ENCODE data around the gene MROH7. TPM values are rescaled to one million over a fixed set of nuclear protein-coding genes. Genes with fewer than 3 reads are reported as not detected.

Gene MROH7
- total RNA-seq, 4 donors from 2014 or later = 5.7 to 25.2 (median 13.3) TPM

DNA sequence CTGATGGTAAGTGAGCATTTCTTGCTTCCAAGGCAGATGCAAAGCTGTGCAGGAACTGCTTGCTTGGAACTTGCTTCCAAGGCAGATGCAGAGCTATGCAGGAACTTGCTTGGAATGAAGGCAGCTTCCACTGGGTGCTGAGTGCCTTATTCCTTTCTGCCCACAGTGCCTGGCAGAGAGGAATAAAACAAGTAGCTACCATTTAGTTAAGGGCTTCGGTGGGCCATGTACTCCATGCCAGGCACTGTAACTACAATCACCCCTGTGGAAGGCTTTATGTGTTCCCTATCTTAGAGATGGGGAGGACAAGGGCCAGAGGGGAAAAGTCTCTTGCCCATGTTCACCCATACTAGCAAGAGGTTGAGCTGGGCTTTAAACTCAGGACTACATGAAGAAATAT is 8.3 kb downstream of the MROH7 start:
- H3K27me3 ChIP-seq = no peaks in the 10 kb centered on the region
- no peak overlapping the region for H3K27ac ChIP-seq
- peaks cover 0 to 22% of the 10 kb centered on the region in 2 donors for H3K36me3 ChIP-seq
- ATAC-seq = no peak
- peaks cover 0 to 16% (median 3%) of the 10 kb centered on the region in 3 donors for H3K4me1 ChIP-seq
- WGBS, 2 donors (ENCODE audit: low coverage in 1 of 2) = 100% methylated on average over 1 of the region's 1 CpG; no CpG with 5 or more reads in 1 of the 2 donors
- no peak overlapping the region for H3K4me3 ChIP-seq
- TF ChIP-seq EP300 (IDR thresholded peaks at IDR 0.05) (no peak), CTCF (IDR thresholded peaks at IDR 0.05) (no peak), POLR2A (IDR thresholded peaks at IDR 0.05) (no peak)
- peaks cover 0 to under 1% (median 0%) of the 10 kb centered on the region in 3 donors for H3K9me3 ChIP-seq

DNA sequence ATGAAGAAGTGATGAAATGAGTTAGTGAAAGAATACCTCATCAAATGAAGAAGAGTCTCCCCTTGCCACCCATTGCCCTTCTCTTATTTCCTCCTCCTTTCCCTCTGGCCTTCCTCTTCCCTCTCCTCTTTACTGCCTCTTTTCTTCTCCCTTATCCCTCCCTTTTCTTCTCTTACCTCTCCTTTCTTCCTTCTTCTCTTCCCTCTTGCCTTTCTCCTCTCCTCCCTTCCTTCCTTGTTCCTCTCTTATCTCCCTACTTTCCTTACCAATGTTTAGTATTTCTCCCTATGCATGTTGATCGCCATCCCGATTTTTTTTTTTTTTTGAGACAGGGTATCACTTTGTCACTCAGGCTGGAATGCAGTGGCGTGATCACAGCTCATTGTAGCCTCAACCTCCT is 8.8 kb downstream of the MROH7 start:
- no peak for ATAC-seq
- Histone ChIP-seq H3K27ac (no peak overlapping the region), H3K4me1 (peaks cover 0 to 15% (median 3%) of the 10 kb centered on the region in 3 donors), H3K36me3 (peaks cover 0 to 22% of the 10 kb centered on the region in 2 donors), H3K4me3 (no peak overlapping the region), H3K27me3 (no peaks in the 10 kb centered on the region), H3K9me3 (no peaks in the 10 kb centered on the region)
- WGBS, 2 donors (ENCODE audit: low coverage in 1 of 2) = 83 to 100% methylated on average over 1 to 3 of the region's 3 CpGs
- TF ChIP-seq CTCF (IDR thresholded peaks at IDR 0.05) (no peak), EP300 (IDR thresholded peaks at IDR 0.05) (no peak), POLR2A (IDR thresholded peaks at IDR 0.05) (no peak), POLR2AphosphoS5 (IDR thresholded peaks at IDR 0.05) (no peak)

GRCh38 chr1:54651608-54652007 is 10.0 kb downstream of the MROH7 start:
- TF ChIP-seq POLR2A (IDR thresholded peaks at IDR 0.05) (no peak), CTCF (IDR thresholded peaks at IDR 0.05) (no peak), EP300 (IDR thresholded peaks at IDR 0.05) (no peak), POLR2AphosphoS5 (IDR thresholded peaks at IDR 0.05) (no peak)

GRCh38 chr1:54652168-54652567 is 10.6 kb downstream of the MROH7 start:
- Histone ChIP-seq H3K27ac (no peak overlapping the region), H3K36me3 (peaks cover 0 to 24% of the 10 kb centered on the region in 2 donors), H3K27me3 (no peaks in the 10 kb centered on the region), H3K4me3 (no peak overlapping the region), H3K4me1 (no peaks in the 10 kb centered on the region), H3K9me3 (no peaks in the 10 kb centered on the region)
- TF ChIP-seq POLR2A (IDR thresholded peaks at IDR 0.05) (no peak), CTCF (IDR thresholded peaks at IDR 0.05) (no peak), POLR2AphosphoS5 (IDR thresholded peaks at IDR 0.05) (no peak), EP300 (IDR thresholded peaks at IDR 0.05) (no peak)
- ATAC-seq = no peak

More at GRCh38 chr1:54651608-54652007, 10.0 kb downstream of the MROH7 start:
- Histone ChIP-seq H3K27ac (no peak overlapping the region), H3K4me1 (peaks cover 0 to 3% (median 0%) of the 10 kb centered on the region in 3 donors), H3K9me3 (no peaks in the 10 kb centered on the region), H3K27me3 (no peaks in the 10 kb centered on the region), H3K4me3 (no peak overlapping the region), H3K36me3 (peaks cover 0 to 22% of the 10 kb centered on the region in 2 donors)
- no CpG with 5 or more reads among the region's 3 CpGs for WGBS, 2 donors (ENCODE audit: low coverage in 1 of 2)
- no peak for ATAC-seq

DNA sequence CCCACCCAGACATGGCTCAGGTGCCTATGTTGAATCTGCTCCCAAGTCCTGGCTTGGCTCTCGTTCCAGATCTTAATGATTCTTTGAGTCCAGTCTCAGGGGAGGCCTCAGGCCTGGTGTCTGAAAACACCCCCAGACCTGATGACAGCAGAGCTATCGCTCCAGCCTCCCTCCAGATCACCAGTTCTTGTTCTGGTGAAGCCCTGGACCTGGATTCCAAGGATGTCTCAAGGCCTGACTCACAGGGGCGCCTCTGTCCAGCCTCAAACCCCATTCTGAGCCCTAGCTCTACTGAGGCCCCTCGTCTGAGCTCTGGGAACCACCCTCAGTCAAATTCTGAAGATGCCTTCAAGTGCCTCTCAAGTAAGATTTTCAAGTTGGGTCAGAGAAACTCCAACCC is 11.4 kb downstream of the MROH7 start:
- Histone ChIP-seq H3K36me3 (peaks cover 0 to 30% of the 10 kb centered on the region in 2 donors), H3K27me3 (no peaks in the 10 kb centered on the region), H3K4me1 (no peaks in the 10 kb centered on the region), H3K4me3 (no peak overlapping the region), H3K27ac (no peak overlapping the region), H3K9me3 (peaks cover 0 to under 1% (median 0%) of the 10 kb centered on the region in 3 donors)
- no peak for TF ChIP-seq EP300 (IDR thresholded peaks at IDR 0.05)
- TF ChIP-seq POLR2A (IDR thresholded peaks at IDR 0.05) = no peak
- no peak for TF ChIP-seq POLR2AphosphoS5 (IDR thresholded peaks at IDR 0.05)
- no peak for TF ChIP-seq CTCF (IDR thresholded peaks at IDR 0.05)
- WGBS, 2 donors (ENCODE audit: low coverage in 1 of 2) = 71% methylated on average over 2 of the region's 4 CpGs; no CpG with 5 or more reads in 1 of the 2 donors
- no peak for ATAC-seq
